GM21447 (cell line): ENCODE measurements around the gene LARGE1.
"Not testable (repeated sequence)": the region's sequence is repeated elsewhere in the genome, so short reads cannot be mapped to it uniquely, and the experiment has no call there.

Source experiments
- ATAC-seq: cut with Tn5 transposase; IDR thresholded peaks from one replicate; pipeline ENCODE4 v1.9.1; 2021; ENCODE audit not compliant: unreplicated experiment

LARGE1 gene

GRCh38 chr22:33385611-33386010, 534.7 kb downstream of the LARGE1 start:
- ATAC-seq = no peak

GRCh38 chr22:33382436-33382835, 537.8 kb downstream of the LARGE1 start:
- no peak for ATAC-seq

GRCh38 chr22:33381531-33382406, 538.5 kb downstream of the LARGE1 start:
- no peak for ATAC-seq

- no peak for ATAC-seq
Observed at GRCh38 chr22:33380789-33381530, 539.3 kb downstream of the LARGE1 start.

DNA sequence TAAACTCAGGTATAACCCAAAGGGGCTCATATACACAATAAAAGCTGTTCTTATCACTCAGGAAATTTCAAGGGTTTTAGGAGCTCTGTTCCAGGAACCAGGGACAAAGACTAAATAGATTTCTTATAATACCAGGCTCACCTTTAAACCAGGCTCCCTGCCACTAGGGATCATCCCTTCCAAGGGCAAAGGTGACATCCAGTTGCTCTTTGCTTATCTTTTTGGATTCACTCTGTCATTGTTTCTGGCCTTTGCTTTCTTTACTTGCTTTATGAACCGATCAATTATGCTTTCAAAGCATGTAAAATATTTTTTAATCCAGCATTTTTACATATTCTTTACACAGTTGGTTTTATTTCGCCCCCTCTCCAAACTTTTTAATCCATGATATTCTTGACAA, 540.4 kb downstream of the LARGE1 start:
- no peak for ATAC-seq

GRCh38 chr22:33372875-33373274, 547.4 kb downstream of the LARGE1 start:
- ATAC-seq = no peak

DNA sequence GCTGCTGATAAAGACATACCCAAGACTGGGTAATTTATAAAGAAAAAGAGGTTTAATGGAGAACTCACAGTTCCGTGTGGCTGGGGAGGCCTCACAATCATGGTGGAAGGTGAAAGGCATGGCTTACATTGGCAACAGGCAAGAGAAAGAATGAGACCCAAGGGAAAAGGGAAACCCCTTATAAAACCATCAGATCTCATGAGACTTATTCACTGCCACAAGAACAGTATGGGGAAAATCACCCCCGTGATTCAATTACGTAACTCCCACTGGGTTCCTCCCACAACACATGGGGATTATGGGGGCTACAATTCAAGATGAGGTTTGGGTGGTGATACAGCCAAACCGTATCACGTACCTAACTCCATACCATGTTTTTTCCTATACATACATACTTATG, 557.0 kb downstream of the LARGE1 start:
- not testable (repeated sequence) for ATAC-seq

DNA sequence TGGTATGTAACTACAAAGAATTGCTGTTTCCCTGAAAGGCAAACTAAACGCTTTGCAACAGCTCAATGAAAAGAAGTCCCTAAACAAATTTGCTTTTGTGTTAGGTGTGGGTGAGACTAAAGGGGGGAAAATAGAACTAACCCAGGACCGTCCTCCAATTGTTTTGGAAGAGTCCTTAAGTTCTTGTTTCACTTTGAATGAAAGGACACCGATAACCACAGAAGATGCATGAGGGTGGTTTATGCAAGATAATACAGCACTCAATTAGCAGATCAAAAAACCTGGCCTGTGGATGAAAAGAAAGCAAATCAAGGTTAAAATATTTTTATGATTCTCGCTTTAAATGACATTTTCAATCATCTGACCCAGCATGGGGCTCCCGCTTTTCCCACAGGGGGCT, 557.6 kb downstream of the LARGE1 start:
- no peak for ATAC-seq

GRCh38 chr22:33361581-33361980, 558.7 kb downstream of the LARGE1 start:
- no peak for ATAC-seq

DNA sequence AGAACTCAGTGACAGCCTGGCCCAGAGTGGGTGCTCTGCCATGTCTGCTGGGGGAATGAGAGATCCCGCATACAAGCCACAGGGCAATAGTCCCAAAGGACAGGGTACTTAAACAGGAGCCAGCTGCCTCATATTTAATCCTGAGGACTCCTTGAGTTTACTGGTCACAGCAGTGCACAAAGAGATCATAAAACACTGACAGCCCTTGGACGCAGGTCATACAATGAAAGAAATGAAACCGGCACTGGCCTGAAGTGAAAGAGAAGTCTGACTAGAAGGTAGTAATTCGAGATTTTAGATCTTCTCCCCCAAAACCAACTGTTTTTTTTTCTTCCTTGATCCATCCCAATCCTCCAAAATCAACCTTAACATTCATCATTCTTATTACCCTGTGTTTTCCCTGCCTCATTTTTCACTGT, 562.3 kb downstream of the LARGE1 start:
- no peak for ATAC-seq

DNA sequence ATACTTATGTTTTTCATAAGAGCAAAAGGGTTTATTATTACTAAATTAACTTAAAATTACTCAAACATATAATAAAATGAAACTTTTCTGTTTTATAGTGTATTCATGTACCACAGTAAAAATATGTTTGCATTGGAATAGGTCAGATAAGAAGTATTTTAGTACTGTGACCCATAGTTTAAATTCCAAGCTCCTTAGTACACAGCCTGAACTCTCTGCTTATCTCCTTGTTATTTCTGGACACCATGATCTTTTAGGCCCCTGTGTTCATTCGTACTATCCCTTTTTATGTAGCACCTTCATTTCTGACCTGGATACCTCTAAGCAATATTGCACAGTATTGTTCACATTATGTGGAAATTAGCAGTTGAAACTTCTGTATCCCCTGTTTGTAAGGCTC, 565.3 kb downstream of the LARGE1 start:
- ATAC-seq = no peak

DNA sequence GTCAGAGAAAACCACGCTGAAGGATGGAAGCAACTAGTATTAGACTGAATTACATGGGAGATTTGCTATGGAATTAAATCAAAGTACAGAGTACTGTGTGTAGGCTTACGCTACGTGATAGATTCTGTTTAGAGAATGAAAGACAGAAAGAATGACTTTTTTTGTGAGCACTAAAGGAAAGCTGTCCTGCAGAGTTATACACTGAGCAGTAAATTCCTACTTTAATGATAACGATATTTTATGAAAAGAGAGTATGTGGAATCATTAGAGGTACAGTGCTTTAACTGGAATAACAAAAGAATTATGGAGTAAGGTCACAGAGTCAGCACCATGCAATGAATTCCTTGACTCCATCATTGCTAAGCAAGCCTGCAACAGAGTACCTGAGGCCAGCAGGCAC, 566.8 kb downstream of the LARGE1 start:
- no peak for ATAC-seq

- ATAC-seq = no peak
Observed at GRCh38 chr22:33352768-33353167, 567.5 kb downstream of the LARGE1 start.

DNA sequence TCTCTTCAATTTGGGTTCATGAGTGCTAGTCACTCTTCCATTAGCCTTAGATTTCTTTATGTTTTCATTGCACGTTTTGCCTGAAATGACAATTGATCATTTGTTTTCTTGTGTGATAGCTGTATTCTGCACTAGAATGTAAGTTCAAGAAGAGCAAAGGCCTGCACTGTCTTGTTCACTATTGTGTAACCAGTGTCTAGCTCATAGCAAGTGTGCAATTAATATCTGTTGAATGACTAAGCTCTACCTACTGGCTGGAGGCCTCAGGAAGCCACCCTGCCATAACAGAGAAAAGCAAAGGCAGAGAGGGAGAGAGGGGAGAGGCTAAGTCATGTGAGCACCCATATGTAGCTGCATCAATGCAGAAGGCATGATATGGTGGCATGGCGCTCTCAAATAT, 569.3 kb downstream of the LARGE1 start:
- no peak for ATAC-seq

- ATAC-seq = no peak
Observed at GRCh38 chr22:33350491-33350890, 569.8 kb downstream of the LARGE1 start.

DNA sequence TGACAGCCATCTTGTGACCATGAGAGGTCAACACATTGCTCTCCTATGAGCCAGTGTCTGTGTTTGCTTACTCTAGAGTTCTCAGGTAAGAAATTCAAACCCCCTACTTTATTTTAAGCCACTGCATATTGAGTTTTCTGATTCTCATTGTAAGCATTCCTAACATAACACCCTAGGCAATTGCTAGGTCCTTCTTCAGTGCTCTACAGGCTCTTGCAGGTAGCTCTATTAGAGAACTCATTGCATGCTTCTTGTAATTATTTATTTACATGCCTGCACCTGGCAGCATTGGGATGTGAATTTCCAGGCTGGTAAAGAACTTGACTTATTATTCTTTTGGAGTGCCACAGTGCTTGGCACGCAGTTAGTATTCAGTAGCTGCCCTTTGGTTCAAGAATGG, 573.3 kb downstream of the LARGE1 start:
- ATAC-seq = no peak

DNA sequence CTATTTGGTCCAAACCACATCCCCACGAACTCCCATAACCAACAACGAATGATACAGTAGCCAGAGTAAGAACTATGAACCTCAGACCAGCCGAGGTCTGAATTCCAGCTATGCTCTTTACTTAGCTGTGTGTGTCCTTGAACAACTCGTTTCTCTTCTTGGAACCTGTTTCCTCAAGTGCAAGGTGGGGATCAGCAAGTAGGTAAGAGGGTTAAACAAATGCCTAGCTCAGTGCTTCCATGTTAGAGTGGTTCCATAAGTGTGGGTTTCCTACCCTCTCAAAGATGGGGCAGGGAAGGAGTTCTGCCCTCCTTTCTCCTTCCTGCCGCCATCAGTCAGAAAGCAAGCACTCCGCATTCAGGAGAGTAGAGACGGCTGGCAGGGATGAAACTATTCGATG, 578.7 kb downstream of the LARGE1 start:
- ATAC-seq = no peak

DNA sequence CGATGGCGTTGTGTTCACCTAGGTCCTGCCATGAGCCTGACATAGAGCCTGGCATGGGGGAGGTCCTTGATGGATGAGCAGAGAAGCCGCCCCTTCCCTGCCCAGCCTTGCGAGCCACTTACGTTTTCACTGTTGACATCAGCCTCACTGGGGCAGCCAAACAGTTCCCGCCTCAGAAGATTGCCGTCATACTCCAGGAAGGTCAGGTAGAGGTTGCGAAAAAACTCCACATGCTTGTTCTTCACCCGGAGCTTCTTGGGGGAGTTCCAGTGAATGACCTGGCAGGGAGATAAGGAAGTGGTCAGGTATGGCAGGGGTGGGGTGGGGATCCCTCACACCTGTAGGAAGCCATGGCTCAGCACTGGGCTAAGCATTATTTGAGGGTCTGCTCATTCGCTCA, 582.8 kb downstream of the LARGE1 start:
- ATAC-seq = no peak

GRCh38 chr22:33335611-33336279, 584.5 kb downstream of the LARGE1 start:
- no peak for ATAC-seq

DNA sequence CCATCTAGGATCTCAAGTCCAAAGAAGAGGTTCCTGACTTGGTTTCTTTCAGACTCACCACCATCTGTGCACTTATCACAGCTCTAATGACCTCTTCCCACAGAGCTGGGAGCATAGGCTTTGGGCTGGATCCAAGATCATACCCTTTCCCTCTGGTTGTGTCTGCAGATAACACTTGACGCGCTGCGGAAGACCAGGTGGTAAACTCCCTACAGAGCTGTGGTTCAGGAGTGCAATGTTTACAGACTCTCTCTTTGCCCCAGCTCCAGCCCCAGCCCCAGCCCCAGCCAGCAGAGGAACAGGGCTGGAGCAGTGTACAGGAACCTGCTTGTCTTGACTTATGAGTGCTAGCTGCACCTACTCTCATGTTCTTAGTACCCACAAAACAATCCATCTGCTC, 587.7 kb downstream of the LARGE1 start:
- ATAC-seq = no peak

DNA sequence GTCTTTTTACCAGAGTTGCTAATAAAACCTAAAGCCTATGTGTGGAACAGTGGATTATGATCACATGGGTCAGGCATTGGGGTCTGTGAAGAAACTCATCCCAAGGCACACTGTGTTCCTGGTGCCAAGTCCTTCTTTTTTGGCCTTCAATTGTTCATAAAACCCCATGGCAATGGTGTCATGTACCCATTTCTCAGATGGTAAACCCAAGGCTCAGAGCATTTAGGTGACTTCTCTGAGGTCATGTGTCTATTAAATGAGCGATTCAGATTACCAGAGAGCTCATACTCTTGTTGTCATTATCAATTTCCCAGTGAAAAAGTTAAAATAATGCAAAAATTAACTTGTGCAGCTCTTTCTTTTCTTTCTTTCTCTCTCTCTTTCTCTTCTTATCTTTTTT, 589.3 kb downstream of the LARGE1 start:
- ATAC-seq = no peak

DNA sequence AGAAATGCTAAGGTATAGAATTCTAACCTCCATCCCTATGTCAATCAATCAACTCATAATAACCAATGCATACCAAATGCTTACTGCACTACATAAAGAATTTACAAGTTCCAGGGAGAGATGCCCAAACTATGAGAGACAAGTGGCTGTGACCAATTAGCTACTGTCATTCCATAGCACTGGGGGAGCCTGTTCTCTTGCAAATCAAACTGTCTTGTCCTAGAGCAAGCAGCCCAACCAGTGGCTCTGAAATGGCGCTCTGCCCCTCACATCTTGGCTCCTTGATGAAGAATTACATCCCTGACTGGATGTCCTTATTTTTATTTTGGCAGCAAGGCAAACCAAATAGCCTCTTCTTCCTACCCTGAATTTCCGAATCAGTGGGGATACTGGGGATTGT, 589.7 kb downstream of the LARGE1 start:
- no peak for ATAC-seq
